NCI-H524 treated with DMSO at 0.1 percent for 48 hours (cell line): ENCODE data around the gene PSMB10.
"Not testable (repeated sequence)": the region's sequence is repeated elsewhere in the genome, so short reads cannot be mapped to it uniquely, and the experiment has no call there.

Experiments used
- DNase-seq: peaks from one replicate; lab custom pipeline; 2025; lab: John Stamatoyannopoulos, UW

PSMB10 gene

DNA sequence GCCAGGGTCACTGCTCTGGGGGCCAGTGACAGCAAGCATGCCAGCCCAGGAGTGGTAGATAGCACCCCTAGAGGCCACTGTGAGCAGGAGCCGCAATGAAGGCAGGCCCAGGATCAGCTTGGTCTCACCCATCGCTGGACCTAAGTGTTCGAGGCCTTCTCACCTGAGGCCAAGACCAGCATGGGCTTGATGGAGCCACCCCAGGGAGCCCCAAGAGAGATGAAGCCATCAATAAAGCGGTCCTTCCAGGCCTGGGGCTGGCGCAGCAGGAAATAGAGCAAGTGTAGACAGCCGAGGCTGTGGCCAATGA is 5.5 kb upstream of the PSMB10 start:
- no peak for DNase-seq

GRCh38 chr16:67941469-67942199 is 5.0 kb upstream of the PSMB10 start:
- DNase-seq = no peak

GRCh38 chr16:67940446-67941089 is 3.9 kb upstream of the PSMB10 start:
- no peak for DNase-seq

- DNase-seq = no peak
Observed at GRCh38 chr16:67939507-67940445, 3.1 kb upstream of the PSMB10 start.

DNA sequence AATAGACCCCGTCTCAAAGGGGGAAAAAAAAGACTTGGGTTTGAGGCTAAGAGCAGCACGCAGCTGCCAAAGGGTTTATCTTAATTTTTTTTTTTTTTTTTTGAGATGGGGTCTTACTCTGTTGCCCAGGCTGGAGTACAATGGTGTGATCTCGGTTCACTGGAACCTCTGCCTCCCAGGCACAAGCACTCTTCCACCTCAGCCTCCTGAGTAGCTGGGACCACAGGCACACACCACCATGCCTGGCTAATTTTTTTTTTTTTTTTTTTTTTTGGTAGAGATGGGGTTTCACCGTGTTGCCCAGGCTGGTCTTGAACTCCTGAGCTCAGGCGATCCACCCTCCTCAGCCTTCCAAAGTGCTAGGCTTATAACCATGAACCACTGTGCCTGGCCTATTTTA is 1.1 kb upstream of the PSMB10 start:
- not testable (repeated sequence) for DNase-seq

GRCh38 chr16:67936880-67937605 is 393 bp upstream of the PSMB10 start:
- no peak for DNase-seq

GRCh38 chr16:67935402-67936123 is 1.1 kb downstream of the PSMB10 start:
- peak; percentile 88 for DNase-seq

DNA sequence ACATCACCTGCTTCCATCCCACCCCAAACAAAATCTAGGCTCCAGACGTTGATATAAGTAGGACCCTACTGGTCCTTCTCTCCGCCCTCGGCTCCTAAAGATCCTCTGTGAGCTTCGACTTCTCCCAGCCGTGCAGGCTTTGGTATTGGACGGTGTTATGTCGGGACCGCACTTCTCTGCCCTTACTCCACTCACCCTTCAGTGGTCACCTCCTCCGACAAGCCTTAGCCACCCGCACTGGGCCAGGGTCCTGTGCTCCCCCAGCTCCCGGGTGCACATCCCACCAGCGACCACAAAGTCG is 1.6 kb downstream of the PSMB10 start:
- DNase-seq = no peak

DNA sequence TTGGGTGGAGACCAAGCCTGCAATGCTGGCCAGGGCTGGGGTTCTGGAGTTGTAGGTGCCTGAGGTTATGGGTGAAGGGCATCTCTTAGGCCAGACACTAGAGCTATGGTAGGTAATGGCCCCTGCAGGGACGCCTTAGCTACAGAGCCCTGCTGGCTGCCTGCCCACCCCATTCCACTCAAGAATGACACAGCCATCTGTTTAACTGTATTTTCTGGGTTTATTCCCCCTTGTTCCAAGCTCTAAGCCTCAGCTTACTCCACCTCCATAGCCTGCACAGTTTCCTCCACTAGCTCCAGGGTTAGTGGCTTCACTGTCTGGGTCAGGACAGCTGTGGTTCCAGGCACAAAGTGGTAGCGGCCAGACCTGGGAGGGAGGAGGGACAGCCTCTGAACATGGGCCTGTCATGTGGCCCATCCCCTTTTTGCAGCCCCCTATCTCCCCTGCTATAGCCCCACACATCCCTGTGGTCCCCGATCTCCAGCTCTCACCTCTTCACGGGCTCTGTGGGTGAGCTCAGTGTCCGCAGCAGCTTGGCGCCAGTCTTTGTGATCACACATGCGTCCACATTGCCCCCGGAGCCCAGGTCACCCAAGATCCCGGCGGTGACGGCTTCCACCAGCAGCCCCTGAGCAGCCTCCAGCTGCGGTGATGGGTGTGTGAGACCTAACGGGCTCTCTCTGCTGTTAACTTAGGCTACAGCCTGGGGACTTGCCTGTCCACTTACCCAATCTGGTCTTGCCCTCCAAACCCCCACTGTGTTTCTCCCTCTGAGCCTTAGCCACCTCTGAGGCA is 2.1 kb downstream of the PSMB10 start:
- DNase-seq = peak; percentile 64

DNA sequence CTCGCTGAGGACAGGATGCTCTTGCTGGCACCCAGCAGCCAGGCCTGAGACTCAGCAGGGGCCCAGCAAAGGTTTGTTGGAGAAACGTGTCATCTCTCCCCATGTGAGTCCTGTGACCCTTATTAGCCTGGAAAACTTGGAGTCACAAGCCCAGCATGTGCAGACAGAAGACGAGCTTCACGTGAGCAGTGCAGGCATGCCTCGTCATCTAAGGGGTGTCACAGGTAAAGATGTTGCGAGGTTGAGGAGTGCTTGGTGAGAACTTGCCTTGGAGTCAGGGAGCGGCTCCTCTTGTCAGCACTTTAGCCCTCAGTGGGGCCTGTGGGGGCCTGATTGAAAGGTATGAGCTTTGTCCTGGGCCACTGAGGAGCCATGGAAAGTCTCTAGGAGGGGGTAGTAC is 2.8 kb downstream of the PSMB10 start:
- no peak for DNase-seq

GRCh38 chr16:67932462-67932840 is 4.2 kb downstream of the PSMB10 start:
- no peak for DNase-seq

- DNase-seq = no peak
Observed at GRCh38 chr16:67931712-67932461, 4.8 kb downstream of the PSMB10 start, which contains the start of gene CTRL. Gene CTRL, minus strand, starts transcription at chr16:67931862. Its CDS starts 10 bp downstream, at chr16:67931852.

DNA sequence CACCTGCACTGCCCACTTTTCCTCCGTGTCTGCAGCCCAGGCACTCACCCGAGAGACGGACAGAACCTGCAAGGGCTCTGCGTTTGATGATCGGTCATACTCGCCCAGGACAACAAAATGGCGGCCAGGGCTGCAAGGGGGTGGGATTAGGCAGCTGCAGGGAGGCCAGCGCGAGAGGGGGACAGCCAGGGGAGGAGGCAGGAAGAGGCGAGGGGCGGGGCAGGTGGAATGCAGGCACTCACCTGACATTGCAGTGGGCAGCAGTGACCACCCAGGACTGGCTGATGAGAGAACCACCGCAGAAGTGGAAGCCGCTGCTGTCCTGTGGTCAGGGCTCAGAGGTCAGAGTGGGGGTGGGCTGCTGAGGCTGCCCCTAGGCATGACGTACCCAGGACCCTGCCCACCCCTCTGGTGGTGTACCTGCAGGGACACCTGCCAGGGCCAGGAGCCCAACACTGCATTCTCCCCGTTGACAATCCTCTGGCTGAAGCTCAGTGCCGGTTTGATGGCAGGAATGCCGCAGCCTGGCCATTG is 5.9 kb downstream of the PSMB10 start:
- no peak for DNase-seq

DNA sequence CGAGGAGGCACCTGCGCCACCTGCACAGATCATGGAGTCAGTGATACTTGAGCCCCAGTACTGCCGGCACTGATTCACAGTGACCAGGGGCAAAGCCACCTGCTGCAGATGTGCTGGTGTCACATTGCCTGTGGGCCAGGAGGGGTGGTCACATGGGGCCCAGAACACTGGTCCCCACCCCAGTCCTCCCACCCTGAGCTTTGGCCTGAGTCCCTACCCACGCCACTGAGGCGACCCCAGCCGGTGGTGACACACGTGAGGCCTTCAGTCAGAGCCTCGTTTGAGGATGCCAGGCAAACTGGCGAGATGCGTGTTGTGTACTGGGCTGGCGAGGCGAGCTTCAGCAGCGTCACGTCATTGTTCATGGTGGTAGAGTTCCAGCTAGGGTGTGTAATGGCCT is 6.5 kb downstream of the PSMB10 start:
- no peak for DNase-seq

GRCh38 chr16:67928561-67929364 is 7.9 kb downstream of the PSMB10 start:
- DNase-seq = no peak

DNA sequence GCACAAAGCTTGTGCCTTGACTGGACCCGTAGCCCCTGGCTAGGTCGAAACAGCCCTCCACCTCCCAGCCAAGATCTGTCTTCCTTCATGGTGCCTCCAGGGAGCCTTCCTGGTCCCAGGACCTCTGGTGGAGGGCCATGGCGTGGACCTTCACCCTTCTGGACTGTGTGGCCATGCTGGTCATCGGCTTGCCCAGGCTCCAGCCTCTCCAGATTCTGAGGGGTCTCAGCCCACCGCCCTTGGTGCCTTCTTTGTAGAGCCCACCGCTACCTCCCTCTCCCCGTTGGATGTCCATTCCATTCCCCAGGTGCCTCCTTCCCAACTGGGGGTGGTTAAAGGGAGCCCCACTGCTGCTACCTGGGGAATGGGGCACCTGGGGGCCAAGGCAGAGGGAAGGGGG is 8.5 kb downstream of the PSMB10 start:
- no peak for DNase-seq

DNA sequence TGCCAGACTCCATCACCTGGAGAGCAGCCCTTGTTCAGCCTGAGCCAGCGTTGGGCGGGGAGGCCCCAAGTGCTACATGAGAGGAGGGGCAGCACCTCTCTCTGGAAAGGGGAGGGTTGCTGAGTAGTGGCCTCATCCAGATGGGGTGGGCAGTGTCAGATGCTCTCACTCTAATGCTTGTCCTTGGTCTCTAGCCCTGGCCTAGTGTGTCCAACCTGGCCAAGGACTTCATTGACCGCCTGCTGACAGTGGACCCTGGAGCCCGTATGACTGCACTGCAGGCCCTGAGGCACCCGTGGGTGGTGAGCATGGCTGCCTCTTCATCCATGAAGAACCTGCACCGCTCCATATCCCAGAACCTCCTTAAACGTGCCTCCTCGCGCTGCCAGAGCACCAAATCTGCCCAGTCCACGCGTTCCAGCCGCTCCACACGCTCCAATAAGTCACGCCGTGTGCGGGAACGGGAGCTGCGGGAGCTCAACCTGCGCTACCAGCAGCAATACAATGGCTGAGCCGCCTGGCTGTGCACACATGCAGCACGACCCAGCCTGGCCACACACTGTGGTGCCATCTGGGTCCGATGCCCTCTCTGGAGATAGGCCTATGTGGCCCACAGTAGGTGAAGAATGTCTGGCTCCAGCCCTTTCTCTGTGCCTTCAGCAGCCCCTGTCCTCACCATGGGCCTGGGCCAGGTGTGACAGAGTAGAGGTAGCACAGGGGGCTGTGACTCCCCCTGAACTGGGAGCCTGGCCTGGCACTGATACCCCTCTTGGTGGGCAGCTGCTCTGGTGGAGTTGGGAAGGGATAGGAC is 9.3 kb downstream of the PSMB10 start:
- DNase-seq = no peak

- no peak for DNase-seq
Observed at GRCh38 chr16:67926181-67926750, 10.4 kb downstream of the PSMB10 start.
